Keratinocyte (primary cell): ENCODE results near the gene SF1. TPM values are rescaled to one million over a fixed set of nuclear protein-coding genes. Genes with fewer than 3 reads are reported as not detected.

ENCODE experiments used
- DNase-seq: peaks from one replicate; pipeline ENCODE4 v3.0.0-alpha.2; 2011; ENCODE audit warnings: low read depth, missing footprints, low spot score
- FAIRE-seq: peaks from 2 replicates; lab custom pipeline; 2011; peaks lifted over from hg19 to GRCh38; lab: Jason Lieb, UNC
- H2AFZ ChIP-seq: 2 replicates; pipeline ENCODE4 v1.6.0; 2012; ENCODE audit warnings: low read length, control low read depth, inconsistent platforms; ENCODE audit not compliant: control insufficient read depth
- H3K27ac ChIP-seq: 2 replicates; pipeline ENCODE4 v1.5.1; 2011; ENCODE audit warnings: low read length; ENCODE audit not compliant: control insufficient read depth, insufficient read depth
- H3K27me3 ChIP-seq: 3 replicates; pipeline ENCODE4 v1.6.0; 2011; ENCODE audit warnings: low read length; ENCODE audit not compliant: control insufficient read depth, insufficient read depth; ENCODE audit errors: extremely low read depth
- H3K36me3 ChIP-seq, 2 experiments: 2 replicates in 1 of 2; 3 replicates in 1 of 2; pipeline ENCODE4 v1.5.1; 2011; ENCODE audit warnings: low read length in 2 of 2, mild to moderate bottlenecking in 1 of 2; ENCODE audit not compliant: control insufficient read depth in 2 of 2, insufficient read depth in 2 of 2; ENCODE audit errors: extremely low read depth in 1 of 2
- H3K4me1 ChIP-seq: 3 replicates; pipeline ENCODE4 v1.5.1; 2011; ENCODE audit warnings: low read length; ENCODE audit not compliant: control insufficient read depth, insufficient read depth; ENCODE audit errors: extremely low read depth
- H3K4me2 ChIP-seq: 3 replicates; pipeline ENCODE4 v1.6.0; 2011; ENCODE audit warnings: low read depth, low read length; ENCODE audit not compliant: control insufficient read depth, insufficient read depth; ENCODE audit errors: extremely low read depth
- H3K4me3 ChIP-seq, 3 experiments: fragments of 200-600 bp in 1 of 3; sonication (generic) in 1 of 3; 2 replicates in 2 of 3; 3 replicates in 1 of 3; pipeline ENCODE4 v1.5.1; 2011 to 2016; ENCODE audit warnings: low read length in 3 of 3, mild to moderate bottlenecking in 3 of 3, control low read depth in 2 of 3, inconsistent platforms in 1 of 3, low read depth in 1 of 3, mixed read lengths in 1 of 3, mixed run types in 1 of 3, moderate library complexity in 1 of 3; ENCODE audit not compliant: control insufficient read depth in 2 of 3, insufficient read depth in 2 of 3; ENCODE audit errors: extremely low read depth in 1 of 3
- H3K79me2 ChIP-seq: 2 replicates; pipeline ENCODE4 v1.6.0; 2012; ENCODE audit warnings: low read length; ENCODE audit not compliant: control insufficient read depth, insufficient read depth
- H3K9ac ChIP-seq: 3 replicates; pipeline ENCODE4 v1.6.0; 2011; ENCODE audit warnings: low read length; ENCODE audit not compliant: control insufficient read depth, insufficient read depth; ENCODE audit errors: extremely low read depth
- H3K9me1 ChIP-seq: 3 replicates; pipeline ENCODE4 v1.6.0; 2011; ENCODE audit warnings: low read length; ENCODE audit not compliant: control insufficient read depth, insufficient read depth; ENCODE audit errors: extremely low read depth
- H3K9me3 ChIP-seq: 2 replicates; pipeline ENCODE4 v1.5.1; 2012; ENCODE audit warnings: low read depth, low read length; ENCODE audit not compliant: control insufficient read depth
- H4K20me1 ChIP-seq: 3 replicates; pipeline ENCODE4 v1.6.0; 2011; ENCODE audit warnings: low read length; ENCODE audit not compliant: control insufficient read depth, insufficient read depth; ENCODE audit errors: extremely low read depth
- EZH2 ChIP-seq: IDR thresholded peaks from one replicate; pipeline ENCODE4 v1.6.1; 2012; ENCODE audit warnings: inconsistent platforms, mild to moderate bottlenecking, low read length, moderate library complexity
- dilution Hi-C: fragments of 300-500 bp; cut with MboI; formaldehyde crosslinking; loops from one replicate; pipeline ENCODE4 v1.7.0; 2020; ENCODE audit warnings: low sequenced_read_pairs; ENCODE audit not compliant: extremely low pct_ligation_motif_present
- polyA plus RNA-seq, 5 experiments: library from polyadenylated mRNA; depleted of rRNA in 3 of 5; stranded (reverse) in 3 of 5; stranded (forward) in 1 of 5; unstranded in 1 of 5; fragments of >200 nt; gene quantifications; 1 replicate in 1 of 5; 2 replicates in 3 of 5; 3 replicates in 1 of 5; pipeline versions ENCODE4 v1.2.1 to v1.2.3, GENCODE V29; 2011 to 2012; ENCODE audit warnings: missing spikeins in 2 of 5, low read depth in 1 of 5, low replicate concordance in 1 of 5
- TF ChIP-seq, protein P1 (sequence below), 3 experiments: IDR thresholded peaks in 1 of 3; conservative IDR thresholded peaks in 1 of 3; optimal IDR thresholded peaks in 1 of 3; 2 replicates in 2 of 3; 3 replicates in 1 of 3; pipeline versions ENCODE3 to v1.5.1; 2011; ENCODE audit warnings: low read length in 3 of 3, mild to moderate bottlenecking in 3 of 3, moderate library complexity in 2 of 3, control low read depth in 1 of 3, inconsistent platforms in 1 of 3; ENCODE audit not compliant: insufficient read depth in 2 of 3; ENCODE audit errors: extremely low read depth in 1 of 3

The SF1 gene
- polyA plus RNA-seq, 1 donor (not counting 4 experiments of a cell fraction or from before 2014, with no cell fraction given), result 54.5 TPM

DNA sequence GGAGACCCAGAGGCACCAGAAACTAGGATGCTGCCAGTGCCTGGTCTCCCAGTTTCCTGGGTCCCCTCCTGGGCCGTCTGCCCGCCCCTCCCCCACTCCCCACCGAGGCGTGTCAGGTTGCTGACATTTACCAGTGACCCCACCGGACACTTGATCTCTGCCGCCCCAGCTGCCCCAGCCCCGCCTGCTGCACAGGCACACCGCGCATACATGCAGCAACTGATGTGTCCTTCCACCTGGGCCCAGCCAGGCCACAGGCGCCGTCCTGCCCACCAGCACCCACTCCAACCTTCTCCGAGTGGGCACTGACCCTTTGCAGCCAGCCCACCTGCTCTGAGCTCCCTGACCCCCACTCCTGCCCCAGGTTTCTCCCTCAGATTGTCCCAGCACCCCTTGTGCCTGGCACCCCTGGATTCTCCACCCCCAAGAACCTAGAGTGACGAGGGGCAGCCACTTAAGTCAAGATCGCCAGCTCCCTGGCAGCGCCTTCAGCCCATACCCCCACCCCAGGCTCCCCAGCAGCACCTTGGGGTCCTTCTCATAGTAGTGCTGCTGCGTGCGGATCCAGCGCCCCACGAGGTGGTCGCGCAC lies 19.1 kb downstream of the SF1 start:
- H3K9me3 ChIP-seq, result no peaks in the 10 kb centered on the region
- H3K4me2 ChIP-seq, result no peak overlapping the region
- H3K79me2 ChIP-seq, result no peaks in the 10 kb centered on the region
- peaks cover 23% of the 10 kb centered on the region for H3K4me1 ChIP-seq
- H3K4me3 ChIP-seq, result no peak overlapping the region
- H2AFZ ChIP-seq, result no peak overlapping the region
- no peaks in the 10 kb centered on the region for H3K27me3 ChIP-seq
- peaks cover 19% of the 10 kb centered on the region for H4K20me1 ChIP-seq
- peaks cover 3% of the 10 kb centered on the region for H3K9me1 ChIP-seq
- H3K9ac ChIP-seq, result no peak overlapping the region
- peaks cover 6 to 23% of the 10 kb centered on the region in 2 experiments for H3K36me3 ChIP-seq
- DNase-seq, result no peak
- no peak overlapping the region for H3K27ac ChIP-seq
- TF ChIP-seq EZH2, result no peak
- FAIRE-seq, result no peak
- dilution Hi-C loops, result no loop called here

DNA sequence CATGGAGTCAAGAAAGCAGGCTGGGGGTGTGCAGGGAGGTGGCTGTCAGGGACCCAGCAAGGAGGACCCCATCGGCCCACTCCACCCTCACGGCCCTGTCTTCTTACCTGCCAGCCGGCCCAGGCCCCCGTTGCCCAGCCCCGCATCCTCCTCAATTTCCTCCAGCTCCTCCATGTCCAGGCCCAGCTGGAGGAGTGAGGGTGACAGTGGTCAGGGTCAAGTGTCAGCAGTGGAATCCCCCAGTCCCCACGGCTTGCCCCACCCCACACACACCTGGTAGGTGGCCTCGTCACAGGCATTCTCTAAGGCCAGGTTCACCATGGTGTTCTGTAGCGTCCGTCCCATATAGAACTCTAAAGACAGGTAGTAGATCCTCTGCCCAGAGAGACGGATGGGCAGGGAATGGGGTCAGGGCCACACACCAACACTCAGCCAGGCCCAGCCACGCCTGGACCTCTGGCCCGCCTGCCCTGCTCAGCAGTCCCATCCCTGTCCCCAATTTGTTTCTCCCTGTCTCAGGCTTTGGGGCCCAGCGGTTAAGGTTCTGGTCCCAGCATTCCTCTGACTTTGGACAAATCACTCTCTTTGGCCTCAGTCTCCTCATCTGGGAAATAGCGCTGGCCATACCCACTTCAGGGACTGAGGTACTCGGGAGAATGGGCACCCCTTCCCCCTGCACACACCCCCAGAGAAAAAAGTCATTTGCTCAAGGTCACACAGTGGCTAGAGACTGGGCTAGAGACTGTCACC lies 19.8 kb downstream of the SF1 start:
- no peak for TF ChIP-seq EZH2
- TF ChIP-seq, protein P1, sequence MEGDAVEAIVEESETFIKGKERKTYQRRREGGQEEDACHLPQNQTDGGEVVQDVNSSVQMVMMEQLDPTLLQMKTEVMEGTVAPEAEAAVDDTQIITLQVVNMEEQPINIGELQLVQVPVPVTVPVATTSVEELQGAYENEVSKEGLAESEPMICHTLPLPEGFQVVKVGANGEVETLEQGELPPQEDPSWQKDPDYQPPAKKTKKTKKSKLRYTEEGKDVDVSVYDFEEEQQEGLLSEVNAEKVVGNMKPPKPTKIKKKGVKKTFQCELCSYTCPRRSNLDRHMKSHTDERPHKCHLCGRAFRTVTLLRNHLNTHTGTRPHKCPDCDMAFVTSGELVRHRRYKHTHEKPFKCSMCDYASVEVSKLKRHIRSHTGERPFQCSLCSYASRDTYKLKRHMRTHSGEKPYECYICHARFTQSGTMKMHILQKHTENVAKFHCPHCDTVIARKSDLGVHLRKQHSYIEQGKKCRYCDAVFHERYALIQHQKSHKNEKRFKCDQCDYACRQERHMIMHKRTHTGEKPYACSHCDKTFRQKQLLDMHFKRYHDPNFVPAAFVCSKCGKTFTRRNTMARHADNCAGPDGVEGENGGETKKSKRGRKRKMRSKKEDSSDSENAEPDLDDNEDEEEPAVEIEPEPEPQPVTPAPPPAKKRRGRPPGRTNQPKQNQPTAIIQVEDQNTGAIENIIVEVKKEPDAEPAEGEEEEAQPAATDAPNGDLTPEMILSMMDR (optimal IDR thresholded peaks at IDR 0.05 in 1 of 3, IDR thresholded peaks at IDR 0.05 in 1 of 3, conservative IDR thresholded peaks at IDR 0.05 in 1 of 3; ENCODE audit: extremely low read depth in 1 of 3, insufficient read depth in 2 of 3, low read length in 3 of 3), result no peak
- no peaks in the 10 kb centered on the region for H3K9me1 ChIP-seq
- no peaks in the 10 kb centered on the region for H3K9me3 ChIP-seq
- peaks cover 13% of the 10 kb centered on the region for H4K20me1 ChIP-seq
- peaks cover 16% of the 10 kb centered on the region for H3K4me1 ChIP-seq
- no peak overlapping the region for H3K4me3 ChIP-seq
- FAIRE-seq (no peak), DNase-seq (no peak)
- H3K79me2 ChIP-seq, result no peaks in the 10 kb centered on the region
- H3K4me2 ChIP-seq, result no peak overlapping the region
- dilution Hi-C loops, result no loop called here
- H2AFZ ChIP-seq, result no peak overlapping the region
- peaks cover 1 to 16% of the 10 kb centered on the region in 2 experiments for H3K36me3 ChIP-seq
- no peak overlapping the region for H3K27ac ChIP-seq
- H3K9ac ChIP-seq, result no peak overlapping the region
- no peaks in the 10 kb centered on the region for H3K27me3 ChIP-seq
